Neutrophil (primary cell): ENCODE data around the gene PPARG.

Source experiments
- H3K27ac ChIP-seq: fragments of 200-600 bp; sonication (generic); 2 replicates; pipeline ENCODE4 v1.5.1; 2016; ENCODE audit warnings: mild to moderate bottlenecking, moderate library complexity
- H3K27me3 ChIP-seq: fragments of 200-600 bp; sonication (generic); 2 replicates; pipeline ENCODE4 v1.6.0; 2016; ENCODE audit warnings: mild to moderate bottlenecking
- H3K36me3 ChIP-seq: fragments of 200-600 bp; sonication (generic); 2 replicates; pipeline ENCODE4 v1.5.1; 2017
- H3K4me1 ChIP-seq, 2 experiments: fragments of 200-600 bp in 1 of 2; sonication (generic) in 1 of 2; 1 replicate in 1 of 2; 2 replicates in 1 of 2; pipeline versions ENCODE4 v1.5.1 to v1.6.1; 2013 to 2016; ENCODE audit warnings: low read depth in 1 of 2, low read length in 1 of 2, mild to moderate bottlenecking in 1 of 2, moderate library complexity in 1 of 2; ENCODE audit not compliant: control insufficient read depth in 1 of 2, insufficient read depth in 1 of 2
- H3K4me3 ChIP-seq, 2 experiments: fragments of 200-600 bp in 1 of 2; sonication (generic) in 1 of 2; 1 replicate in 1 of 2; 2 replicates in 1 of 2; pipeline ENCODE4 v1.5.1; 2013 to 2016; ENCODE audit warnings: low read depth in 1 of 2, low read length in 1 of 2, mild to moderate bottlenecking in 1 of 2, moderate library complexity in 1 of 2
- H3K9me3 ChIP-seq: fragments of 200-600 bp; sonication (generic); 2 replicates; pipeline ENCODE4 v1.5.1; 2016
- TF ChIP-seq, protein P1 (sequence below): fragments of 200-600 bp; sonication (generic); IDR thresholded peaks from 2 replicates; pipeline ENCODE4 v1.5.1; 2016; ENCODE audit warnings: antibody characterized with exemption

The PPARG gene

DNA sequence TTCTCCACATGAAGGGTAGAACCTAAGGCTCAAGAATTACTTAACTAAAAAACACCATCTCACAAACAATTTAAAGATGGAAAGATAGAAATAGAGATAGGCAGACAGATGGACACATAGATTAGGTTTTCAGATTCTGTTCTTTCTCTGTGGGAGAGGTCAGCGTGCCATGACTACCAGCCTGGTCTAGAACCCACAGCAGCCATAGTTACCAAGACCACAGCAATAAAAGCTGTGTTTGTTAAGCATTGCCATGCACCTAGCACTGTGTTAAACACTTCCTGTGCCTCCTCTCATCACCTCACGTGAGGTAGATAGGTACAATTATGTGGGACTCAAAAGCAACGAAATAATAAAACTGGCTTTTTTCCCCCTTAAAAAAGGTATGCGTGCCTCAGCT is 112.3 kb downstream of the PPARG start:
- TF ChIP-seq, protein P1, sequence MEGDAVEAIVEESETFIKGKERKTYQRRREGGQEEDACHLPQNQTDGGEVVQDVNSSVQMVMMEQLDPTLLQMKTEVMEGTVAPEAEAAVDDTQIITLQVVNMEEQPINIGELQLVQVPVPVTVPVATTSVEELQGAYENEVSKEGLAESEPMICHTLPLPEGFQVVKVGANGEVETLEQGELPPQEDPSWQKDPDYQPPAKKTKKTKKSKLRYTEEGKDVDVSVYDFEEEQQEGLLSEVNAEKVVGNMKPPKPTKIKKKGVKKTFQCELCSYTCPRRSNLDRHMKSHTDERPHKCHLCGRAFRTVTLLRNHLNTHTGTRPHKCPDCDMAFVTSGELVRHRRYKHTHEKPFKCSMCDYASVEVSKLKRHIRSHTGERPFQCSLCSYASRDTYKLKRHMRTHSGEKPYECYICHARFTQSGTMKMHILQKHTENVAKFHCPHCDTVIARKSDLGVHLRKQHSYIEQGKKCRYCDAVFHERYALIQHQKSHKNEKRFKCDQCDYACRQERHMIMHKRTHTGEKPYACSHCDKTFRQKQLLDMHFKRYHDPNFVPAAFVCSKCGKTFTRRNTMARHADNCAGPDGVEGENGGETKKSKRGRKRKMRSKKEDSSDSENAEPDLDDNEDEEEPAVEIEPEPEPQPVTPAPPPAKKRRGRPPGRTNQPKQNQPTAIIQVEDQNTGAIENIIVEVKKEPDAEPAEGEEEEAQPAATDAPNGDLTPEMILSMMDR, result no peak
- Histone ChIP-seq H3K27me3 (peaks cover 37% of the 10 kb centered on the region), H3K4me1 (peaks cover 17 to 25% of the 10 kb centered on the region in 2 experiments), H3K4me3 (no peak overlapping the region), H3K9me3 (no peaks in the 10 kb centered on the region), H3K27ac (no peak overlapping the region), H3K36me3 (no peaks in the 10 kb centered on the region)

DNA sequence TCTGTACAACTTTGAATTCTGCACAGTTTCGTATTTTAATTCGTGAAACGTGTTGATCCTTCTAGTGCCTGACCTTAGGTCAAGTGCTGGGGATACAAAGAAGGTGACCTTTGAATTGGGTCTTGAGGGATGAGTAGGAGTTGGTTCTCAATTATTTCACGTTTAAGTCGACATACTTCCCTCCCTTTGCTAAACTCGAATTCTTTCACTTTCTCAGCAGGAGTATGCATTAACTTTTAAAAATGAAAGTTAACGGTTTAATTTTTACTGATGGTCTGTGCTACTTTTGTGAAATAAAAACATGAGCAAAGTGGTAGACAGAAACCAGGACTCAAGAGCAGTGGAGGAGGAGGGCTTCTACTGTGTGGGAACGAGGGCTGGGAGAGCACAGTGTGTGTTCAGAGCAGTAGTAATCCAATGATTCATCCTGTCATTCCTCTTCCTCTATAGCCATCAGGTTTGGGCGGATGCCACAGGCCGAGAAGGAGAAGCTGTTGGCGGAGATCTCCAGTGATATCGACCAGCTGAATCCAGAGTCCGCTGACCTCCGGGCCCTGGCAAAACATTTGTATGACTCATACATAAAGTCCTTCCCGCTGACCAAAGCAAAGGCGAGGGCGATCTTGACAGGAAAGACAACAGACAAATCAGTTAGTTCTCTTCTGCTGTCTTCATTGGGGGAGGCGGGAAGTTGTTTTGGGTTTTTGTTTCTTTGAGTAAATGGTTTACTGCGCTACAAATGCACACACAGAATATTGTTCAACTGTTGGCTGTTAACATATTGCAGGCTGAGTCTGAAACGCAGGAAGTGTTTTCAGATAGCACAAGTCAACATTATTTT is 116.8 kb downstream of the PPARG start:
- Histone ChIP-seq H3K36me3 (no peaks in the 10 kb centered on the region), H3K4me1 (no peaks in the 10 kb centered on the region), H3K27me3 (peaks cover 68% of the 10 kb centered on the region), H3K9me3 (no peaks in the 10 kb centered on the region), H3K27ac (no peak overlapping the region), H3K4me3 (no peak overlapping the region)
- TF ChIP-seq, protein P1, result no peak

DNA sequence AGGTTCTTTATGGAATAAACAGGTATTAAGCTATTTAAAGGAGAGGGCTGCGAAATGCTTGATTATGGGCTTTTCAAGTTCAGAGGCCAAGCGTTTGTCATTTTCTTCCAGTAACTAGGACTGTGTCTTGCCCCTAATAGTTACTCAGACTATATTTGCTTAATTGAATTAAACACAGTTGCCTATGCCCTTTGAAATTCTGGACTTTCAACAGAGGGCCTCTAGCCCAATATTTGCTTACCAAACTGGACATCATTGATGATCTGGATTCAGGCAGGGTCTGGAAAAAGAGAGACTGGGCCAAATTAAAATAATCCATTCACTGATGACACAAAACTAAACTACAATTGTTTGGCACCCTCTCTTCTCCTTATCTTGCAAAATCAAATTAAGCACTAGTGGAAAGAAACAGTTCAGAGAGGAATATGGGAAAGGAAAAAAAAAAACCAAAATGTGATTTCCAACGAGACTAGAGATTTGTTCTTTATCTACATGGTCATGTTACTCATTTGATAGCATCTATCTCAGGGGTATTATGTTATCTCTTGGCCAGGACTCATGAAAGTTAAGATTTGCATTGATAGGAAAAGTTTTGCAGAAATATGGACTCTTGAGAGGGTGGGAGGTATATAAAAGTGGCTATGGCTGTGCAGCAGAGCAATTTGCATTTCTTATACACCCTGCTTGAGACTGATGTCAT is 120.3 kb downstream of the PPARG start:
- TF ChIP-seq, protein P1, result no peak
- Histone ChIP-seq H3K4me1 (no peaks in the 10 kb centered on the region), H3K27ac (no peak overlapping the region), H3K36me3 (no peaks in the 10 kb centered on the region), H3K9me3 (no peaks in the 10 kb centered on the region), H3K4me3 (no peak overlapping the region), H3K27me3 (peaks cover 78% of the 10 kb centered on the region)

DNA sequence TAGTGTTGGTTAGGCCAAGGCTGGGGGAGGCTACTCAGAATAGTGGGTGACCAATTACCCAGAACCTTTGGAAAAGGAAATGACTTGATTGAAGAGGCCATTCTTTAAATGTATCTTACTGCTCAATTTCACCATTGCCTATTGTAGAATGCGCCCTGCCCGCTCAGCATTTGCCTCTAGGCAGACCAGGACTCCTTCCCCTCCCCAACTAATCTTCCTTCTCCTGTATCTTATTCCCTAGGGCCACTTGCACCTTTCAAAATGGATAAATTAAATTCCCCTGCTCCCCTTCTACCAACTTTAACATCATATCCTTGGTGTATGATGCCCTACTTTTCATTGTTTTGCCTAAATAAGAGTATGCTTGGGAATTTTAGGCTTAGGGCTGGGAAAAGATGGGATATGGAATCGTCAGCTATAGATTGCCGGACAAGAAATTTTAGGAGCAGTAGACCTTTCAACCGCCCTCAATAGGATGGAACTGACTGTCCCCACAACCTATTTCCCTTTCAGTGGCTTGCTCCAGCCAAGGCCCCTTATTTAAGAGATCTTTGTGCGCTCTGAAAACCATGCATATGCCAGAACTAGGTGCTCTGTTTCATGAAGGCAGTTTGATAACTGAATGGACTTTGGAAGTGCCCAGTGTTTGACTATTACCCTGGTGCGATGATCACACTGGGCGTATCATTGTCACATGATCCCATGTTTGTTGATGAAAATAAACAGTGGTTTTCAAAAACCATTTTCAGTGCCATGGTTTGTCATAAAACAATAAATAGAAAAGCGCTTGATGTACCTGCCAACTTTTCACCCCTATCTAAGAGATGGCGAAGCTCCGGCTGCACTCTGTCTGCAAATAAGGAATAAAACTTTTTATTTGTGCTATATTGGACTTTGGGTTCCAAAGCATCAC is 121.1 kb downstream of the PPARG start:
- TF ChIP-seq, protein P1, result no peak
- no peaks in the 10 kb centered on the region for H3K36me3 ChIP-seq
- no peak overlapping the region for H3K27ac ChIP-seq

DNA sequence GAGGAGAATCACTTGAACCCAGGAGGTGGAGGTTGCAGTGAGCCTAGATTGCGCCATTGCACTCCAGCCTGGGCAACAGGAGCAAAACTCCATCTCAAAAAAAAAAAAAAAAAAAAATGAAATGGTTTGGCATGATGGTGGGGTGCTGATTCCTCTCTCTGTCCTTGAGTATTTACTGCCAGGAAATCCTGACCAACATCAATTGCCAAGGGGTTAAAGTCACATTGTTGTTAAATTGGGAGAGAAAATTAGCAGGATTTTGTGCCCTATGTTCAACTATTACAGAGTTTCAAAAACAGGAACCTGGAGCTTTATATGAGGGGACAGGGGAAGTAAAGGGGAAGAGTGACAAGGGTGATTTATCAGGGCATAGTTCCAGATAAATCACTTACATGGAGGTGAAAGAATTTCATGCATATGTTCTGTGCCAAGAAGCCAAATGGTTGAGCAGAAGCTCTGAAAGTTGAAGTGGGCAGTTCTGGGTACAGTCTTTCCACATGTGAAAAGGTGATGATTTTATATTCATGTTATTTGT is 124.9 kb downstream of the PPARG start:
- H3K36me3 ChIP-seq, result no peaks in the 10 kb centered on the region
- TF ChIP-seq, protein P1, result no peak
- H3K9me3 ChIP-seq, result no peaks in the 10 kb centered on the region
- H3K4me3 ChIP-seq, result no peak overlapping the region
- H3K4me1 ChIP-seq, result peaks cover 0 to 5% of the 10 kb centered on the region in 2 experiments
- H3K27me3 ChIP-seq, result peaks cover 51% of the 10 kb centered on the region
- H3K27ac ChIP-seq, result no peak overlapping the region

More for the DNA sequence above, 121.1 kb downstream of the PPARG start:
- H3K9me3 ChIP-seq, result no peaks in the 10 kb centered on the region
- H3K4me1 ChIP-seq, result peaks cover 0 to under 1% of the 10 kb centered on the region in 2 experiments
- peaks cover 75% of the 10 kb centered on the region for H3K27me3 ChIP-seq
- H3K4me3 ChIP-seq, result no peak overlapping the region
